Skin of body (tissue), 3 donors: ENCODE data around the gene PET117. TPM values are rescaled to one million over a fixed set of nuclear protein-coding genes. Genes with fewer than 3 reads are reported as not detected.
A peak's percentile ranks its signal among the peaks of the same experiment; 100 is the strongest.
"Not testable (repeated sequence)": the region's sequence is repeated elsewhere in the genome, so short reads cannot be mapped to it uniquely, and the experiment has no call there.

Experiments
- DNase-seq: peaks from one replicate; lab custom pipeline; 2025; lab: John Stamatoyannopoulos, UW
- small RNA-seq: library from RNA; depleted of rRNA; stranded (forward); fragments of <200 nt; gene quantifications from one replicate; pipeline ENCODE3, GENCODE V24; 2014; ENCODE audit warnings: low replicate concordance
- total RNA-seq: library from RNA; depleted of rRNA; stranded (reverse); fragments of >200 nt; gene quantifications from one replicate; pipeline ENCODE4 v1.2.3, GENCODE V29; 2014

Gene PET117
- total RNA-seq, 1 donor from 2014 or later: 6.7 TPM

- no peak for DNase-seq
These were observed 18.4 kb downstream of the PET117 start for GRCh38 chr20:18156045-18156444.

- no peak for DNase-seq
These were observed 26.7 kb downstream of the PET117 start for GRCh38 chr20:18164356-18164755.

- DNase-seq: no peak
These were observed 27.9 kb downstream of the PET117 start for GRCh38 chr20:18165553-18165952.

GRCh38 chr20:18166241-18166881, 28.7 kb downstream of the PET117 start:
- no peak for DNase-seq

GRCh38 chr20:18166950-18167349, 29.3 kb downstream of the PET117 start:
- no peak for DNase-seq

- no peak for DNase-seq
These were observed 34.7 kb downstream of the PET117 start for GRCh38 chr20:18172379-18172778.

- no peak for DNase-seq
These were observed 37.4 kb downstream of the PET117 start for GRCh38 chr20:18174906-18175683.

GRCh38 chr20:18176318-18176785, 38.7 kb downstream of the PET117 start:
- DNase-seq: no peak

GRCh38 chr20:18180366-18180765, 42.7 kb downstream of the PET117 start:
- not testable (repeated sequence) for DNase-seq

- no peak for DNase-seq
These were observed 43.2 kb downstream of the PET117 start for GRCh38 chr20:18180815-18181214.

- no peak for DNase-seq
These were observed 49.4 kb downstream of the PET117 start for GRCh38 chr20:18187020-18187419.

GRCh38 chr20:18188434-18188833, 50.8 kb downstream of the PET117 start:
- peak; percentile 93 for DNase-seq

- DNase-seq: no peak
These were observed 52.9 kb downstream of the PET117 start for GRCh38 chr20:18190338-18191233.

- DNase-seq: no peak
These were observed 53.6 kb downstream of the PET117 start for GRCh38 chr20:18191306-18191705.

Small RNAs within 50 kb of the gene (small RNA-seq; reads per million reads assigned to genes)
- gene RF00019 (not detected), gene RNU7-137P (not detected)

Other genes starting within 250 kb of the PET117 start
- gene SNX5, start 169.1 kb upstream of the PET117 start, total RNA-seq: 97.3 TPM
- 23.3 TPM for gene MGME1, start 168.8 kb upstream of the PET117 start, total RNA-seq
- gene OVOL2, start 79.9 kb upstream of the PET117 start, total RNA-seq: 1.8 TPM
- 10.4 TPM for gene KAT14, start within 50 bp of the PET117 start, total RNA-seq
- 20.4 TPM for gene ZNF133, start 150.7 kb downstream of the PET117 start, total RNA-seq